HL-60/S4 treated with phorbol 12-myristate 13-acetate at 8.2 ng/mL for 4 days and 3 days (cell line): ENCODE results near the gene RPL39.
"Not testable (repeated sequence)": the region's sequence is repeated elsewhere in the genome, so short reads cannot be mapped to it uniquely, and the experiment has no call there.

Source experiments
- in situ Hi-C: fragments of 300-500 bp; cut with MboI; formaldehyde crosslinking; loops from 2 replicates; pipeline ENCODE4 v1.15.0; 2022; ENCODE audit warnings: low sequenced_read_pairs

RPL39 gene

GRCh38 chrX:119763836-119764387 lies 27.5 kb downstream of the RPL39 start:
- in situ Hi-C loops = no loop called here

DNA sequence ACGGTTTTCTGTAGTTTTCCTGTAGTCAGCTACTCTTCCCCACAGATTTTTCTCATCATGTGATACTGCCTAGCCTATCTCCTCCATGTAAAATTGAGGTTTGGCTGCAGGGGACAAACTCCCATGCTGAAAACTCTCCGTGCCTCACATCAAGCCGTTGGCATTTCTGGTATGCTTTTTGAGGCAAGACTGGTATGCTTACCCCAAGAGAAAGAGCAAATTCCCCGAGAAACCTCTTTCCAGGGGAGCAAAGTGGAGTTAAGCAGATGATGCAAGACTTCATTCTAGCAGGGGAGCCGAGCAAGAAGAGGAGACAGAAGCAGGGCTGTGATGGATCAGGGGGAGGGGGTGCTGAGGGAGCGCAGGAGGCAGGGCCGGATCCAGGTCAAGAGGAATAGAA lies 28.2 kb downstream of the RPL39 start:
- in situ Hi-C loops = no loop called here

DNA sequence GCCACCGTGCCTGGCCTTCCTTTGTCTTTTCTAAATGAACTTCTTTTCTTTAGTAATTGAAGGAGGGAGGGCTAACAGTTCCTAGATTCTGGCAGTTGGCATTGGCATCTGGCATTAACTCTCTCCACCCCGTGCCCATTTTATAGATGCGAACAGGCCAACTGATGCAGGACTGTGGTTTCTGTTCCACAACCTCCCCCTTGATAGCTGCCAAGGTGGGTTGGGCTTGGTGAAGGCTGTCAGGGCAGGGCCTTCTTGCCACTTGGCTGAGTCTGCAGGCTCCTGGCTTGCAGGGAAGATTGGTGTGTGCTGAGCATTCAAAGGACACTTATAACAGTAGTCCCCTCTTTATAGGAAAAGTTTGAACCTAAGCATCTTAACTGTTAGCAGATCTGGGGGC lies 28.7 kb downstream of the RPL39 start:
- in situ Hi-C loops = no loop called here

DNA sequence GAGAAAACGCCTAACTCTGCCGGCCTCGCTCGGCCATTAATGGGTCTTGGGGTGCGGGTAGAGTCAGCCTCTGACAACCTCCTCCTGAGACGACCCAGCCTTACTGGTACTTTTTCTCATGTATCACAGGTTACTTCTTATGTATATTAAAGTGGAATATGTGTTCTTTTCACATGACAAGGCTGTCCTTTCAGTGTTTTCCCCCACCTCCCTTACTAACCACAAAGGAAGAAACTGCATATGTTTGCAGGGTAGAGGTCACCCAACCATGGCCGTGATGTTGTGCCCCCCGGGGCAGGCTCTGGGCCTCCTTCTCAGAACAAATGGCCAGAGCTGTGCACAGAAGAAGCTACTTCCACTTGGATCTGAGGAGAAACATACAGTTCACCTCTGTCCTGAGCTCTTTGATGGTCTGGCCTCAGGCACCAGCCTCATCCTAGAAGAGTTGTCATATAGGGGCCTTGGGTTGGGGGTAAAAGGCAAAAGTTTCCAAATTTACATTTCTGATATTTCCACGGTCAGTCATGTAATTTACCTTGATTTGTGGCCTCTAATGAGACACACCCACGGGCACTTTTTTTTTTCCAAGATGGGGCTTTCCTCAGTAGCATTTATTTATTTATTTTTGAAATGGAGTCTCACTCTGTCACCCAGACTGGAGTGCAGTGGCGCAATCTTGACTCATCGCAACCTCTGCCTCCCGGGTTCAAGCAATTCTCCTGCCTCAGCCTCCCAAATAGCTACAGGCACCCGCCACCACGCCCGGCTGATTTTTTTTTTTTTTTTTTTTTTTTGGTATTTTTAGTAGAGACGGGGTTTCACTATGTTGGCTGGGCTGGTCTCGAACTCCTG lies 31.2 kb downstream of the RPL39 start:
- in situ Hi-C loops = no loop called here

DNA sequence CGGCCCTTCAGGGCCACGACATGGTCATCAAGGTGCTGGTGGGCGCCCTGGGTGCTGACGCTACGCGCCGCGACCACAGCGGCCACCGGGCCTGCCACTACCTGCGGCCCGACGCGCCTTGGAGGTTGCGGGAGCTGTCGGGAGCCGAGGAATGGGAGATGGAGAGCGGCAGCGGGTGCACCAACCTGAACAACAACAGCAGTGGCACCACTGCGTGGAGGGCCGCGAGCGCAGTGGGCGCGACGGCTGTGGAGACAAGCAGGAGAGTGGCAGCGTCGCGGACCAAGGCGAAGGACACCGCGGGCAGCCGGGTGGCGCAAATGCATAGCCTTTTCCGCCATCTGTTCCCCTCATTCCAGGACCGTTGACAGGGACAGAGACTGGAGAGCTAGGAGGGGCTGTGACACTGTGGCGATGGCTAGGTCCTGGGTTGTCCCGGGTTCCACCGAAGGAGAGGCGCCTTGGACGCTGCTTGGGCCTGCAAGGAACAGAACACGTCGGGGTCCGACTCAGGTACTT lies 32.1 kb downstream of the RPL39 start:
- in situ Hi-C loops = no loop called here

GRCh38 chrX:119758731-119759247 lies 32.6 kb downstream of the RPL39 start:
- in situ Hi-C loops = no loop called here

GRCh38 chrX:119757979-119758730 lies 33.3 kb downstream of the RPL39 start, which contains the start of gene SOWAHD:
SOWAHD (plus strand) TSS chrX:119758588; CDS start chrX:119758668, 80 bp downstream.
- in situ Hi-C loops = no loop called here

DNA sequence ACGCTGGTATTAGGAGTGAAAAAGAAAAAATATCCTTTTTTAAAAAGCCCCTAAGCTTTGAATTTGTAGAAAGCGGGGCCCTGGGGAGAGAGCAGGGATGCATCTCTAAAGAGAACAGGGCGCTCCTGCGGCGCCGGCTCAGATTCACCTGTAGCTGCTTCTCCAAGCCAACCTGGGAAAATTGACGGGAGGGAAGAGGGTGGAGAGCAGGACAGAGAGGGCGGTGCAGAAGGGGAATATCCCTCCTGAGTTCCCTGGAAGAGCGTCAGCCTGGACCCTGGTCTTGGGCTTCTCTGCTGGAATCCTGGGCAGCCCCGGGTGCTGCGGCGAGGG lies 33.8 kb downstream of the RPL39 start:
- in situ Hi-C loops = no loop called here

GRCh38 chrX:119756926-119757635 lies 34.3 kb downstream of the RPL39 start:
- in situ Hi-C loops = no loop called here

GRCh38 chrX:119755981-119756533 lies 35.4 kb downstream of the RPL39 start:
- in situ Hi-C loops = no loop called here

DNA sequence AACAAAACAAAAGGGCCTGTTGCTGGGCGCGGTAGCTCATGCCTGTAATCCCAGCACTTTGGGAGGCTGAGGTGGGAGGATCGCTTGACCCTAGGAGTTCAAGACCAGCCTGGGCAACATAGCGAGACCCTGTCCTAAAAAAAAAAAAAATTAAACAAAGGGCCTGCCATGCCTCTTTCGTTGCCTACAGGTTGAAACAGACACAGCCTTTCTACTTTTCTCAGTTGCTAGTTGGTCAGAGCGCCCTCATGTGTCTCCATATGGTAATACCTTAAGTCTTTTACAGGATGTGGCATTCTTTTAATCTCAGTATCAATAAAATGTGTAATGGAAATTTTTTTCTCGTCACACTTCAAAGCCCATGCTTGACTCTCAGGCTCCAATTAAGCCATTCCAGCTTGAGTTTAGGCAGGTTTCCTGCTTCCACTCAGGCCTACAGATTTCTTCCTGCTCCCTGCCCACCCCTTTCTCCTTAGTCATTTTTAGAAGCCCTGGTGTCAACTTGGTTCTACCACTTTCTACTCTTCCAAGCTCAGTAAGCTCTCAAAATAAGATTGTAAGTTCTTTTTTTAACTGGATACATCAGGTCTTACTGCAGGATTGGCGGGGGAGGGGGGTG lies 37.7 kb downstream of the RPL39 start:
- in situ Hi-C loops = no loop called here

GRCh38 chrX:119753001-119753400 lies 38.4 kb downstream of the RPL39 start:
- in situ Hi-C loops = no loop called here

DNA sequence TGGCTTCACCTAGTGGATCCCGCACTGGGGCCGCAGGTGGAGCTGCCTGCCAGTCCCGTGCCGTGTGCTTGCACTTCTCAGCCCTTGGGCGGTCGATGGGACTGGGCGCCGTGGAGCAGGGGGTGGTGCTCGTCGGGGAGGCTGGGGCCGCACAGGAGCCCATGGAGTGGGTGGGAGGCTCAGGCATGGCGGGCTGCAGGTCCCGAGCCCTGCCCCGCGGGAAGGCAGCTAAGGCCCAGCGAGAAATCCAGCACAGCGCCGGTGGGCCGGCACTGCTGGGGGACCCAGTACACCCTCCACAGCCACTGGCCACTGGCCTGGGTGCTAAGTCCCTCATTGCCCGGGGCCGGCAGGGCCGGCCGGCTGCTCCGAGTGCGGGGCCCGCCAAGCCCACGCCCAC lies 40.7 kb downstream of the RPL39 start:
- in situ Hi-C loops = not testable (repeated sequence)

DNA sequence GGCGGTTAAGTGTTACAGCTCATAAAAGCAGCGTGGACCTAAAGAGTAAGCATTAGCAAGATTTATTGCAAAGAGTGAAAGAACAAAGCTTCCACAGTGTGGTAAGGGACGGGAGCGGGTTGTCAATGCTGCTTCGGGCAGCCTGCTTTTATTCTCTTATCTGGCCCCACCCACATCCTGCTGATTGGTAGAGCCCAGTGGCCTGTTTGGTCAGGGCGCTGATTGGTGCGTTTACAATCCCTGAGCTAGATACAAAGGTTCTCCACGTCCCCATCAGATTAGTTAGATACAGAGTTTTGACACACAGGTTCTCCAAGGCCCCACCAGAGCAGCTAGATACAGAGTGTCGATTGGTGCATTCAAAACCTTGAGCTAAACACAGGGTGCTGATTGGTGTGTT lies 41.3 kb downstream of the RPL39 start:
- in situ Hi-C loops = not testable (repeated sequence)

- in situ Hi-C loops = loop anchor here (25.0 kb wide), 1 partner anchor 233 kb away; no protein-coding TSS in a partner anchor
Observed at GRCh38 chrX:119745283-119745848, 46.1 kb downstream of the RPL39 start.

- in situ Hi-C loops = loop anchor here (25.0 kb wide), 1 partner anchor 226 kb away; no protein-coding TSS in a partner anchor
Observed at GRCh38 chrX:119738742-119739141, 52.7 kb downstream of the RPL39 start.
